Mesenchymal stem cell (in vitro differentiated cells and primary cell): ENCODE measurements around the gene CRACDL.

ENCODE experiments used
- DNase-seq: peaks from one replicate; pipeline ENCODE4 v3.0.0-alpha.2; 2013
- H2AFZ ChIP-seq: one replicate; pipeline ENCODE4 v1.6.1; 2013; ENCODE audit warnings: low read depth, mild to moderate bottlenecking, control low read depth, inconsistent platforms, low read length, moderate library complexity
- H2AK5ac ChIP-seq: 2 replicates; pipeline ENCODE4 v1.6.1; 2013; ENCODE audit warnings: low read length, moderate library complexity, mild to moderate bottlenecking, inconsistent platforms; ENCODE audit not compliant: severe bottlenecking
- H2BK120ac ChIP-seq: one replicate; pipeline ENCODE4 v1.6.1; 2013; ENCODE audit warnings: low read depth, mild to moderate bottlenecking, inconsistent platforms, low read length, moderate library complexity
- H2BK12ac ChIP-seq, 2 experiments: one replicate each; pipeline ENCODE4 v1.6.1; 2013; ENCODE audit warnings: inconsistent platforms in 2 of 2, low read length in 2 of 2, mild to moderate bottlenecking in 2 of 2, moderate library complexity in 2 of 2, control low read depth in 1 of 2
- H2BK15ac ChIP-seq: one replicate; pipeline ENCODE4 v1.6.1; 2013; ENCODE audit warnings: mild to moderate bottlenecking, low read depth, inconsistent platforms; ENCODE audit not compliant: poor library complexity, severe bottlenecking
- H2BK5ac ChIP-seq: 2 replicates; pipeline ENCODE4 v1.6.1; 2013; ENCODE audit warnings: low read depth, mild to moderate bottlenecking, low read length, control low read depth, inconsistent platforms; ENCODE audit not compliant: poor library complexity, severe bottlenecking
- H3K14ac ChIP-seq, 2 experiments: one replicate each; pipeline ENCODE4 v1.6.1; 2013; ENCODE audit warnings: inconsistent platforms in 2 of 2, low read length in 2 of 2, control low read depth in 1 of 2, mild to moderate bottlenecking in 1 of 2, moderate library complexity in 1 of 2
- H3K18ac ChIP-seq, 2 experiments: one replicate each; pipeline ENCODE4 v1.6.1; 2013; ENCODE audit warnings: inconsistent platforms in 2 of 2, low read length in 2 of 2, control low read depth in 1 of 2, low read depth in 1 of 2, mild to moderate bottlenecking in 1 of 2
- H3K23ac ChIP-seq, 2 experiments: one replicate each; pipeline ENCODE4 v1.6.1; 2013; ENCODE audit warnings: inconsistent platforms in 2 of 2, low read length in 2 of 2, mild to moderate bottlenecking in 2 of 2, moderate library complexity in 2 of 2, control low read depth in 1 of 2
- H3K27ac ChIP-seq: 2 replicates; pipeline ENCODE4 v1.5.1; 2013; ENCODE audit warnings: mild to moderate bottlenecking, moderate library complexity, low read length, control low read depth, inconsistent platforms; ENCODE audit not compliant: poor library complexity, severe bottlenecking
- H3K27me3 ChIP-seq, 2 experiments: 2 replicates each; pipeline versions ENCODE4 v1.6.1 to v1.7.0; 2013; ENCODE audit warnings: low read length in 2 of 2, mild to moderate bottlenecking in 2 of 2, moderate library complexity in 2 of 2, control low read depth in 1 of 2, inconsistent platforms in 1 of 2; ENCODE audit not compliant: control insufficient read depth in 1 of 2, insufficient read depth in 1 of 2
- H3K36me3 ChIP-seq, 2 experiments: 2 replicates each; pipeline versions ENCODE4 v1.6.1 to v1.7.0; 2013; ENCODE audit warnings: low read length in 2 of 2, control low read depth in 1 of 2, inconsistent platforms in 1 of 2, low read depth in 1 of 2, mild to moderate bottlenecking in 1 of 2; ENCODE audit not compliant: insufficient read depth in 2 of 2, control insufficient read depth in 1 of 2
- H3K4ac ChIP-seq, 2 experiments: one replicate each; pipeline ENCODE4 v1.6.1; 2013; ENCODE audit warnings: inconsistent platforms in 2 of 2, low read length in 2 of 2, mild to moderate bottlenecking in 2 of 2, moderate library complexity in 2 of 2, control low read depth in 1 of 2, low read depth in 1 of 2
- H3K4me1 ChIP-seq: 2 replicates; pipeline ENCODE4 v1.6.1; 2013; ENCODE audit warnings: low read depth, low read length, control low read depth; ENCODE audit not compliant: control insufficient read depth, insufficient read depth
- H3K4me2 ChIP-seq: 2 replicates; pipeline ENCODE4 v1.6.1; 2013; ENCODE audit warnings: low read length, mild to moderate bottlenecking, inconsistent platforms; ENCODE audit not compliant: poor library complexity, severe bottlenecking
- H3K4me3 ChIP-seq, 2 experiments: 2 replicates each; pipeline versions ENCODE4 v1.5.1 to v1.7.0; 2013; ENCODE audit warnings: low read length in 2 of 2, mild to moderate bottlenecking in 2 of 2, control low read depth in 1 of 2, low read depth in 1 of 2; ENCODE audit not compliant: insufficient read depth in 1 of 2
- H3K79me1 ChIP-seq: replicated peaks from 2 replicates; pipeline ENCODE4 v1.6.1; 2013; ENCODE audit warnings: mild to moderate bottlenecking, control low read depth, low read length, inconsistent platforms; ENCODE audit not compliant: poor library complexity, severe bottlenecking
- H3K9ac ChIP-seq: 2 replicates; pipeline ENCODE4 v1.7.0; 2013; ENCODE audit warnings: mild to moderate bottlenecking, low read length, moderate library complexity
- H3K9me3 ChIP-seq: 2 replicates; pipeline ENCODE4 v1.7.0; 2013; ENCODE audit warnings: mild to moderate bottlenecking, low read length; ENCODE audit not compliant: control insufficient read depth
- H4K8ac ChIP-seq: one replicate; pipeline ENCODE4 v1.6.1; 2013; ENCODE audit warnings: inconsistent platforms, mild to moderate bottlenecking, low read length, moderate library complexity
- H4K91ac ChIP-seq: one replicate; pipeline ENCODE4 v1.6.1; 2013; ENCODE audit warnings: mild to moderate bottlenecking, low read length, inconsistent platforms
- WGBS: methylation state at CpG from one replicate; pipeline ENCODE4 v1.1.7; 2013; ENCODE audit warnings: mixed read lengths; 5-methylcytosine and 5-hydroxymethylcytosine counted together

CRACDL gene

DNA sequence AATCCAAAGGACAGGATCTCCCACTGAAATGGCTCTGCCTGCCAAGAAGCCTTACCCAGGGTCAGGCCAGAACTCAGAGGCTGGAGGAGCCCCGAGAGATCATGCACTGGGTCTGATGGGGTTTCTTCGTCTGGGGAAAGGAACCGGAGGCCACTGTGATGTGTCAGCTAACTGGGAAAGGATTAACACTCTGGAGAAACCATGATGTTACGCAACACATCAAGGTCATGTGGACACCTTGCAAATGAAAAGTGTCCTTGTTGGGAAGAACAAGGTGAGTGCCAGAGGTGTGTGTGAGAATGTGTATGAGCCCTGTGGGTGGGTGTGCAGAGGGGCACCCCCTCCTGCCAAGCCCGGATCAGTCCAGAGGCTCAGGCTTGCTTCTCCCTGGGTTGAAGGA is 86.9 kb downstream of the CRACDL start:
- H3K18ac ChIP-seq = no peak overlapping the region

DNA sequence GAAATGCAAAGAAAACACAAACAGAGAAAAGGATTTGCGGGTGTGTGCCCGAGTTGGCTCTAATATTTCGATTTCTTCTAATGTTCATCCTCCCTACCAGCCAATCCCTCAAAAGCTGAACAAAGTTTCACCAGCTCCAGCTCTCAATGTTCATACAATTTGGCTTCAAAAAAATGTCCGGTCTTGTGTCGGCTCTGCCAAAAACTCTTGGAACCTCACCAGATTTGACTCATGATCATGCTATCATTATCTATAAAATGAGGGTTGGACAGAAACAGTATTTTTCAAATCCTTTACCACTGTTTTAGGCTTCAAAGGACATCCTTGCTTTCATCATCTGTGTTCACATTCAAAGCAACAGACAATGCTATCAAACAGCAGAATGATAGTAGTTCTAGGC is 88.2 kb downstream of the CRACDL start:
- Histone ChIP-seq H3K9me3 (no peaks in the 10 kb centered on the region), H3K4me3 (no peak overlapping the region), H3K79me1 (no peaks in the 10 kb centered on the region), H3K23ac (no peak overlapping the region), H3K18ac (no peak overlapping the region), H2BK120ac (no peak overlapping the region), H3K36me3 (no peaks in the 10 kb centered on the region), H3K4me1 (no peaks in the 10 kb centered on the region), H2BK12ac (no peak overlapping the region), H4K91ac (no peak overlapping the region), H3K4ac (no peak overlapping the region), H2AFZ (no peak overlapping the region), H2BK5ac (no peak overlapping the region), H3K27me3 (peaks cover 7 to 12% of the 10 kb centered on the region in 2 experiments), H3K27ac (no peak overlapping the region), H2BK15ac (no peak overlapping the region), H2AK5ac (no peak overlapping the region), H3K4me2 (no peak overlapping the region), H3K14ac (no peak overlapping the region), H4K8ac (no peak overlapping the region), H3K9ac (no peak overlapping the region)
- DNase-seq = no peak
- 90% methylated on average over 5 of the region's 5 CpGs for whole genome bisulfite sequencing

More for the DNA sequence above, 86.9 kb downstream of the CRACDL start:
- no peak overlapping the region for H2BK15ac ChIP-seq
- no peak overlapping the region for H2AFZ ChIP-seq
- no peak overlapping the region for H2AK5ac ChIP-seq
- H2BK5ac ChIP-seq = no peak overlapping the region
- H4K8ac ChIP-seq = no peak overlapping the region
- no peak overlapping the region for H3K9ac ChIP-seq
- H3K4ac ChIP-seq = no peak overlapping the region
- no peaks in the 10 kb centered on the region for H3K36me3 ChIP-seq
- no peak overlapping the region for H4K91ac ChIP-seq
- H3K4me3 ChIP-seq = no peak overlapping the region
- no peak overlapping the region for H2BK120ac ChIP-seq
- no peak overlapping the region for H2BK12ac ChIP-seq
- WGBS = 84% methylated on average over 5 of the region's 5 CpGs
- no peak for DNase-seq
- H3K4me2 ChIP-seq = no peak overlapping the region
- H3K14ac ChIP-seq = no peak overlapping the region
- no peaks in the 10 kb centered on the region for H3K79me1 ChIP-seq
- no peak overlapping the region for H3K23ac ChIP-seq
- peaks cover 7 to 11% of the 10 kb centered on the region in 2 experiments for H3K27me3 ChIP-seq
- no peaks in the 10 kb centered on the region for H3K4me1 ChIP-seq
- H3K27ac ChIP-seq = no peak overlapping the region
- H3K9me3 ChIP-seq = no peaks in the 10 kb centered on the region

DNA sequence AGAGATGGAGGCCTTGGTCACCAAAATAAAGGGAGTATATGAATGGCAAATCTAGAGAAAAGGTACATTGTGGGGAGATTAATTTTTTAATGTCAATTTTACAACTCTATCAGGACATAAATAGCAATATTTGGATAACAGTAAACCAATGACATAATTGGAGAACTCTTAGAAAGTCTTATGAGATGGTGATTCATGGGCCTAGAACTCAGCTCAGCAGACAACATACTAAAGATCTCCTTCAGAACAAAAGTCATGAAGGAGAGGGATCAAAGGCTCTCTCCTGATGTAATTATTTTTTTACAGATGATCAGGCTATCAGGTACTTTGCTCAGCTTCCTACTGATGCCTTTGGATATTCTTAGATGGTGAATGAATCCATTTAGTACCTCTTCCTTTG is 90.0 kb downstream of the CRACDL start:
- no peak overlapping the region for H3K4me3 ChIP-seq
- H2BK120ac ChIP-seq = no peak overlapping the region
- H2AFZ ChIP-seq = no peak overlapping the region
- H3K9me3 ChIP-seq = no peaks in the 10 kb centered on the region
- no peak overlapping the region for H2AK5ac ChIP-seq
- H3K4me1 ChIP-seq = no peaks in the 10 kb centered on the region
- no peak overlapping the region for H4K91ac ChIP-seq
- DNase-seq = no peak
- H4K8ac ChIP-seq = no peak overlapping the region
- no peak overlapping the region for H2BK5ac ChIP-seq
- no peak overlapping the region for H3K4me2 ChIP-seq
- no peaks in the 10 kb centered on the region for H3K36me3 ChIP-seq
- no peak overlapping the region for H3K23ac ChIP-seq
- peaks cover 3 to 18% of the 10 kb centered on the region in 2 experiments for H3K27me3 ChIP-seq
- no peak overlapping the region for H2BK12ac ChIP-seq
- H3K27ac ChIP-seq = no peak overlapping the region
- no peak overlapping the region for H2BK15ac ChIP-seq
- H3K18ac ChIP-seq = no peak overlapping the region
- no peak overlapping the region for H3K14ac ChIP-seq
- H3K79me1 ChIP-seq = no peaks in the 10 kb centered on the region
- H3K9ac ChIP-seq = no peak overlapping the region
- H3K4ac ChIP-seq = no peak overlapping the region

DNA sequence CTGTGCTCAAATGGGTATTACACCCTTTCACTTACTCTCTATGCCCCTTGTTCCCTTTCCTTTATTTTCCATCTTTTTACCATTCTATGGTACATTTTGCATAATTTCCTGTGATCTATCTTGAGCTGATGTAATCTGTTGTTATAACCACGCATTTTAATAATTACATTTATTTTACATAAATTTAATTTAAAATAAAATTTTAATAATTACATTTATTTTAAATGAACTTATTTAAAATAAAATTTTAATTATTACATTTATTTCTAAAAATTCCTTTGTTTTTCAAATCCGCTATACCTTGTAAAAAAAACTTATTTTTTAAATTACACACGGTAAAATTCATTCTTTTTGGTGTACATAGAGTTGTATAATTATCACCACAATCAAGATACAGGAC is 93.9 kb downstream of the CRACDL start:
- Histone ChIP-seq H3K4me1 (no peaks in the 10 kb centered on the region), H2AFZ (no peak overlapping the region), H3K27me3 (peaks cover 0 to 11% of the 10 kb centered on the region in 2 experiments), H3K79me1 (no peaks in the 10 kb centered on the region), H3K9me3 (no peaks in the 10 kb centered on the region), H2BK12ac (no peak overlapping the region), H4K91ac (no peak overlapping the region), H3K4me3 (no peak overlapping the region), H3K36me3 (no peaks in the 10 kb centered on the region), H2AK5ac (no peak overlapping the region), H3K4ac (no peak overlapping the region), H3K27ac (no peak overlapping the region), H3K4me2 (no peak overlapping the region), H3K18ac (no peak overlapping the region), H3K23ac (no peak overlapping the region), H2BK5ac (no peak overlapping the region), H3K9ac (no peak overlapping the region), H3K14ac (no peak overlapping the region), H2BK120ac (no peak overlapping the region), H4K8ac (no peak overlapping the region), H2BK15ac (no peak overlapping the region)
- no peak for DNase-seq
- no CpG with 5 or more reads among the region's 3 CpGs for WGBS
